Kidney glomerular epithelial cell (primary cell): ENCODE measurements around the gene MTCP1.

ENCODE experiments used
- DNase-seq: peaks from one replicate; lab custom pipeline; 2025; lab: John Stamatoyannopoulos, UW

Gene MTCP1

DNA sequence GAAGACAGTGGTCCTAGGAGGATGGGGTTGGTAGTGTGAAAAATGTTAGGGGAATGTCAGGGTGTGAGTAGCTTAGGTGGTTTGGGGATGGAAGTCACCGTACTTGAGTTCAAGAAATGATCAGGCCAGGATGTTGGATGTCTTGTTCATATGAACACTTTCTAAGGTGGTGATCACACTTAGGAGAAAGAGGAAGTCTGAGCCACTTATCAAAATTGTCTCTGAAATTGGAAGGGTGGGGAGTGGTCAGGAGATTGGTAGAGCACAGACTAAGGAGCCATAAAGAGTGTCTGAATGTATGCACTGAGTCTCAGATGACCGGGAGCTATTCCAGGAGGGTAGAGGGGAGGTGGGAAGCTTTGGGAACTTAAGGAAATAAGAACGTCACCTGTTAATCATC, 17.3 kb downstream of the MTCP1 start:
- no peak for DNase-seq

DNA sequence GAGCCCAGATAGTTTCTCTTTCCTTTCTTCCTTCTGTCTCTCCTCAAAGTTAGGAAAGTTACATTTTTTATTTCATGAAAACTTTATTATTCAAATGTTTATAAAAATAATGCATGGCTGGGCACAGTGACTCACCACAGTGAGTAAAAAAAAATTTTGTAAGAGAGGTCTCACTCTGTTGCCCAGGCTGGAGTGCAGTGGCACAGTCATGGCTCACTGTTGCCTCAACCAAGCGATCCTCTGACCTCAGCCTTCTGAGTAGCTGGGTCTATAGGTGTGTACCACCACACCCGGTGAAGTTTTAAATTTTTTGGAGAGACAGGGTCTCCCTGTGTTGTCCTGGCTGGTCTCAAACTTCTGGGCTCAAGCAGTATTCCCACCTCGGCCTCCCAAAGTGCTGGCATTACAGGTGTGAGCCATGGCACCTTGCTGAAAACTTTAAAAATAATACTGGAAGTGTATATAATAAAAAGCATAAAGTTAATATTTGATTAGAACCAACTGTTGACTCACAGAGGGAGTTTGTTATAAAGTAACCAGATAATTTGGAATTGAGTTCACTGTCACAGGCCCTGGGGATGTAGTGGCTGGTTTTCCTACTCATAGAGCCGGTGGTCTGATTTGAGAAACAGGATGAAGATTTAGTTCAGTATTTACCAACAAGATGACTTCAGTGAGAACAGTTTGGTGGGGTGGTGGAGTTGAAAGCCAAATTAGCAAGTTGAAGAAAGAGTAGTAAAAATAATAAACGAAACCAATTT, 18.0 kb downstream of the MTCP1 start:
- DNase-seq: no peak

DNA sequence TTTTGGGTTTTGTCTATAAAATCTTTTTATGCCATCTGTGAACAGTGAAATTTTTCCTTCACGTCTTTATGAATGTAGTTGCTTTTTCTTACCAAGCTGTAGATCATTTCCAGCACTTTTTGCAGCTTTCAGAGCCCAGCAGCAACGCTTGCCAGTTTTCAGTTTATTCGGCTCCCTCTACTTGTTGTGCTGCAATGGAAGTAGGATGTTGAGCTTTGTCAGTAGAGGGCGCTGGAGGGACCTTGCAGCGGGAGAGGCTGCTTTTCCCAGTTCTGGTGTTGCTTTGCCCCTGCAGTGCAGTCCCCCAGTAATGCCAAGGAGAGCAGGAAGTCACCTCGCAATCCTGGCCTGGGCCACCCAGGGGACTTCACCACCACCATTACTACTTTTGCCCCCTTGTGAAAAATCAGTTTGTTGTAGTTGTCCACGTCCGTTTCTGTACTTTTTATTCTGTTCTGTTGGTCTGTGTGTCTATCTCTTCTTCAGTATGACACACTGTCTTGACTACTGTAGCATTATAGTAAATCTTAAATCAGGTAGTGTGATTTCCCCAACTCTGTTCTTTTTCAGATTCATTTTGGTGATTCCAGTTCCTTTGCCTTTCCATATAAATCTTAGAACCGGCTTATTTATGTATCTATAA, 21.8 kb downstream of the MTCP1 start:
- no peak for DNase-seq

DNA sequence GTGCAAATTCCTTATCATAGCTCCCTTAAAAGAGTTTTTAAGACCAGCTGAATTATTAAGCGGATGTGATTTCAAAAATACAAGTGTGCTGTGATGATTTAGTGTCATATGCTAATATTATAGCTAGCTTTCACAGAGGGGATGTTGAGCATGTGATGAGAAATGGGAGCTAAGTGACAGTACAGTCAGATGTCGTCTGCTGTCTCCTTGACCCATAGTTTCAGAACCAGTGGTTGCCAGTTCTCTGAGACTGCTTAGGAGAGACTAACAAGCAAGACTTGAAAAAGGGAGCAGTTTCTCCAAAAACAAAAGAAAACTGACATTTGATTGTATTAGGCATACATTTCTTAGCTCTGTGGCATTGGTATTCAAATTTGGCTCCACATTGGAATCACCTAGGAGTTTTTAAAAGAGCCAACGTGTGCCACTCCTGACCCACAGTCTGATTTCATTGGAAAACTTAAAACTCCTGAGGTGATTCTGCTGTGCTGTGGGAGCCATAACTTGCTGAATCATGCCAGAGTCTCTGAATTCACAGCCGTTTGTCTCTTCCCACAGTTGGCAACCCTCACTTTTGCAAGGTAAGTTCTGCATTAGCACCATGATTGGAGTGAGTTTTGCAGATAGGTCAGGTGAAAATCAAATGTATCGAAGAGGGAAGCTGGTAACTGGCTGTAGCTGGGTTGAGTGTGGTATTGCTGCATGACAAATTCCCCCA, 24.0 kb downstream of the MTCP1 start:
- no peak for DNase-seq

DNA sequence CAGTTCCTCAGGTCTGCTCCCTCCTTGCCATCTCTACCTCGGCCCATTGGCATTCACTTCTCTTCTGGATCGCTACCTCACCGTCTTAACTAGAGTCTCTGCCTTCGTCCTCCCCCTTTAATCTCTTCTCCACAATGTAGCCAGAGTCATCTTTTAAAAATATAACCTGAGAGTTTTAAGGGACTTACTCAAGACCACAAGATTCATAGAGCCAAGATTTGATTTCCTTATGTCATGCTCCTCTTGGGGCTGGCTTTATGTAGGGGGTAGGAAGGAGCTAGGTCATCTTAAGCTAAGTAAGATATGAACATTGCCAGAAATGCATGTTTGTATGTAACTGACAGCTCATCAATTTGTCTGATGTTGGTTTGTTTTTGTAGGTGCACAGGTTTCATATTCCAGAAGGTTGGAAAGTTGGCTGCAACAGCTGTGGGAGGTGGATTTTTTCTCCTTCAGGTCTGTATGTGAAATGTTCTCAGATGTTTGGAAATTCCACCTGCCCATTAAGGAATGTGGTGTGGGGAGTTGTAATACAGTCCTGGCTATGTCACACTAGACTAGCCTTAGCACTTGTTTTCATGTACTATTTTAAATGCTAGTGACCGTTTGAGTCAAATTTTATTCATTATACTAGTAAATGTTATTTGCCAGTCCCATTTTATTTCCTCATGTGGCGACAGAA, 24.7 kb downstream of the MTCP1 start:
- DNase-seq: no peak

DNA sequence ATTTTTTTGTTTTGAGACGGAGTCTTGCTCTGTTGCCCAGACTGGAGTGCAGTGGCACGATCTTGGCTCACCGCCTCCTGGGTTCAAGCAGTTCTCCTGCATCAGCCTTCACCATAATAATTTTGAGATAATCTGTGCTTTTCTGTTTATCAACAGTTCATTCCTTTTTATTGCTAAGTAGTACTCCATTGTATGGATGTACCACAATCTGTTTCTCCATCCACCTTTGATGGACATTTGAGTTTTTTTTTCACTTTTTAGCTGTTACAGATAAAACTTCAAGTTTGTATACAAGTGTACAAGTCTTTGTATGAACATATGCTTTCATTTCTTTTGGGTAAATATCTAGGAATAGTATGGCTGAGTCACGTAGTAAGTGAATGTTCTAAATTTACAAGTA, 35.2 kb downstream of the MTCP1 start:
- no peak for DNase-seq

DNA sequence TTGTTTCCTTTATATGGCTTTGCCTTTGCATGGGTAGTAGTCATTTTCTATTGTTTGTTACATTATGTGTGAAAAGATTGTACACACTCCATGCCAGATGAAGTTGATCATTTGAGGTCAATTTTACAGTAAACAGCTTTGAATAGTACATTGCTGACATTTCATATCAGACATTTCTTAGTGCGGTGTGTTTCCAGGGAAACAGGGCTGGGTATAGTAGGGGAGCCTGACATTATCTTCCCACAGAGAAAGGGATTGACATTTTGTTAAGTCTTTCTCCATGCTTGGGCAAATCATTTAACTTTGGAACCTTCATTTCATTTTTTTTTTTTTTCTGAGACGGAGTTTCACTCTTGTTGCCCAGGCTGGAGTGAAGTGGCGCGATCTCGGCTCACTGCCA, 39.3 kb downstream of the MTCP1 start:
- no peak for DNase-seq

DNA sequence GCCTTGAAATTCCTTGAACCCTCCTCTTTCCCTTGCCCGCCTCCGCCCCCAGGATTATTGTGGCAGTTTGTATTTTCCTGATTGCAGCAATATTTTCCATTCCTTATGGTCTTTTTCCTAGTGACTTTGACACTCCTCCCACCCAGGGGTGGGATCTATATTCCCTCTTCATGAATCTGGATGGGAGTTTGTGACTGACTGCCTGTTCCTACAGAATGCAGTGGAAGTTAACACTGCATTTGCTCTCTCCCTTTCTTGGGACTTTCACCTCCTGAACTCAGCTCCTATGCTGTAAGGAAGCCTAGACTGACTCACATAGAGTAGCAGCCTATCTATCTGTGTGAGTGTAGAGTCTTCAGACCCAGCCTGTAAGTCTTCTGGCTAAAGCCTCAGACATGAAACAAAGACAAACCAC, 42.1 kb downstream of the MTCP1 start:
- DNase-seq: no peak

DNA sequence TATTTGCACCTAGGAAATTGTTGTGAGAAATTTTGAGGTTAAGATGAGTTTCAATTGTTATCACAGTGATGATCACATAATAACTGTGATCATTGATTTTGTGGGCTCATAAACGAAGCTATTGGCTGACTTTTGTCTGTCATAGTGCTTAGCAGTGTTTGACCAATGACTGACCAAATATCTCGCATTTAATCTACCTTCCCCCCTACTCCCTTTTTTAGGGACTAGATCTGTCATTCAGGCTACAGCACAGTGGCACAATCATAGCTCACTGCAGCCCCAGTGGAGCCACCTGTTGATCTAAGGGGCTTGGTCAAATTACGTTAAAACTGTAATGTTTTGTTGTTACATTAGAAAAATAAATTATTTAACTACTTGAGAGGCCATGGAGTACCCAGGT, 42.8 kb downstream of the MTCP1 start:
- DNase-seq: no peak

DNA sequence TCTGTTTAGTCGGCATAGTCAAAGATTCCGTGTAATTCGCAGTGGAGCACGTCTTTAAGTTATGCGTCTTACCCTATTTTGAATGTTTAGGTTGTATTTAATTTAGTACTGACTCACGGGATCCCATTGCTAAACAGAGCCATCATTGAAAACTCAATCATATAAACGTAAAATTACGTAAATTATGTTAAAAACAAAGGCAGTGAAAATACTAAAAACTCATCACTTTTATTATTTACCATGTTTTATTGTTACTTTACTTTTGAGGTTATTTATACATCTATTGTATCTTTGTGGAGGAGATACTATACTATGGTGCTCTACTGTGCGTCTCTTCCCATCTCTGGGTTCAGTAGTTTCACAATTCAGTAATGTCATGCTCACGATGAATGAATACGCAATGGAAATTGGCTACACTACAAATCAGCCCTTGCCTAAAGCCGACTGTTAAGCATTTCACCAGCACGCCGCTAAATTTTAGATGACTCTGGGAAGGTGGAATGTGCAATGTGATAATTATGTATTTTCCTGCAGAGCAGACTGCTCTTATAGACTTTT, 43.3 kb downstream of the MTCP1 start:
- peak; percentile 6 for DNase-seq

DNA sequence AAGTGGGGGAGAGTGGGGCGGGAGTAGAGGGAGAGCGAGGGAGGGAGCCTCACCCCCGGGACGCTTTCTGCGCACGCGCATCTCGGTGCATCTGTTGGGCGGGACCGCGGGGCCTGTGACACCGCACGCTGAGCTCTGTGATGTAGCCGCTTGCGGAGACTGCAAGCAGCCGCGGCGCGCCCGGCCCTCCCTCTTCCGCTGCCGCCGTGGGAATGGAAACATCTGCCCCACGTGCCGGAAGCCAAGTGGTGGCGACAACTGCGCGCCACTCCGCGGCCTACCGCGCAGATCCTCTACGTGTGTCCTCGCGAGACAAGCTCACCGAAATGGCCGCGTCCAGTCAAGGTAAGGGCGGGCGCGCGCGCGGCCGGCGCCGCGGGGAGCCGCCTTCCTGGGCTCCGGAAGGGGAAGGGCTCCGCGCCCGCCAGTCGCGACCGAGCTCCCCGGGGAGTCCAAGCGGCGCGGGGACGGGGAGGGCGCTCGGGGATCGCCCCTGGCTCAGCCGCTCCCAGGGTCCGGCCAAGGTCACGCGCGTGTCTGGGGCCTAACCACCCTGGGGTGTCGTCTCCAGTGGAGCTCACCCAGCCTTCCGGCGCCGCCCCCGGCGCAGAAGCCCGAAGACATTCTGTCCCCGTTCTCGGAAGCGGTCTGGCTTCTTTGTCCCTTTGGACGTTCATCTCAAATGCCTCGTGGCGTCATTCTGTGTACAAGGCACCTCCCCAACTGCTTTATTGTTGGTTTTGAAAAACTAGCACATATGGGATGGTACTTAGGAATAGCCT, 44.0 kb downstream of the MTCP1 start, which contains the start of gene FUNDC2:
TSS of gene FUNDC2 (plus strand) at position 118 of the 782 bp plus-strand sequence. CDS start at position 213, 95 bp downstream.
- DNase-seq: peak; percentile 61

DNA sequence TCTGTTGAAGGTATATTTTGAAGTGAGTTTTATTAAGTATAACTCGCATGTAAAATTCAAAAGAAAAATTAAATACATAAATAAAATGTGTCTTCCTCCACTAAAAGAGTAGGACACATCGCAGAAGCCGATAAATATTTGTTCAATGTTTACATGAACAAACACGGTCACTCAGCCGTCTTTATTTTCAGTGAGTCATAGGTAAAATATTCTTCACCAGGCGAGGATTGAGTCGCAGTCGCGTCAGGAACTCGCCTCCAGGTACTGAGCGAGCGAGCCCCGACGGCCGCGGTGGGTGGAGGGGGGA, 44.6 kb downstream of the MTCP1 start:
- DNase-seq: no peak

DNA sequence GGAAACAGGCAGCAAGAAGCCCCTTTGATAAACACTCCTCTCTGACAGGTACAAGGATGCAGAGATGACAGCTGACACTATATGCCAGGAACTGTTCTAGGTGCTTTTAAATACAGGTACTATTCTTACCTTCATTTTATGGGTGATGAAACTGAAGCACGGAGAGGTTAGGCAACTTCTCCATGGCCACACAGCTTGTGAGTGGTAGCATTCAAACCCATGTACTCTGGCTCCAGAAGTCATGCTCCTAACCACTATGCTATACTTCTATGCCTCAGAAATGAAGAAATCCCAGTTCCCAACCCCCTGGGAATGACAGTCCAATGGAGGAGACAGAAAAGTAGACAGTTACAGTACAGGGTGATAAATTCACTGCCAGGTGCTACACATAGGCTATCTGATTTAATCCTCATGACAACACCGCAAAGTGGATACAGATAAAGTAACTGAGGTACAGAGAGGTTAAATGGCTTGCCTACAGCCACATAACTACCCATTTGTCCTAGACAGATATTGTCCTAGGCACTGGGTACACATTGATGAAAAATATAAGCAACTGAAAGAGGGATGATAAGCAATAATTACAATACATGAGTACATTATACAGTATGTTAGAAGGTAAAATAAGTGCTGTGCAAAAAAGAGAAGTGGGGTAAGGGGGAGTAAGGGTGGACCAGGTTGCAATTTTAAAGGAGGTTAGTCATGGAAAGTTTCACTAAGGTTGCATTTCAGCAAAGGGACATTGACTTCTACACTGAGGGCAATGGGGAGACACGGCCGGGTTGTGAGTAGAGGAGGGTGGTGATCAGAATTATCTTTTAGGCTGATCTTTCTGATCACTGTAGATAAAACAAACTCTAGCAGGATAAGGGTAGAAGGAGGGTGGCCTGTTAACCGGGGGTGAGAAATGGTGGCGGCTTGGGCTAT, 46.8 kb downstream of the MTCP1 start:
- no peak for DNase-seq

DNA sequence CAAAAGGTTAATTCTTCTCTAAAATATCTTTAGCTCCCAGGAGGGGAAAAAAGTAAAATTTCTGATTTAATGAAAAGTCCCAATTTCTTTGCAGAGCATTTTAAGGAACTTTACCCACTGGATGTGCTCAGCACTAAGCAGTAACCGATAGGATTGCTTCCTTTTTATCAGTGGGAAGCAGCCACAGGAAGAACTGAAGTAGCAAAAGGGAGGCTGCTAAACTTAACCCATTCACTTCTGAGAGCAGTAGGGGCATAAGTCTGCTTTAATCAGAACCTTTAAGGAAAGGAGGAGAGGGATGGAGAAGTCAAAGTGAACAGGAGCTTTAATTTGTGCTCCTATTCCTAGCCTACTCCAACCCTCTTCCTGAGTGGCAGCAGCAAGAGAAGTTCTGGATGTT, 48.4 kb downstream of the MTCP1 start, which contains the start of gene F8:
TSS of gene F8 (minus strand) at position 139 of the 400 bp plus-strand sequence. CDS start 171 bp downstream, outside the sequence.
- DNase-seq: no peak

DNA sequence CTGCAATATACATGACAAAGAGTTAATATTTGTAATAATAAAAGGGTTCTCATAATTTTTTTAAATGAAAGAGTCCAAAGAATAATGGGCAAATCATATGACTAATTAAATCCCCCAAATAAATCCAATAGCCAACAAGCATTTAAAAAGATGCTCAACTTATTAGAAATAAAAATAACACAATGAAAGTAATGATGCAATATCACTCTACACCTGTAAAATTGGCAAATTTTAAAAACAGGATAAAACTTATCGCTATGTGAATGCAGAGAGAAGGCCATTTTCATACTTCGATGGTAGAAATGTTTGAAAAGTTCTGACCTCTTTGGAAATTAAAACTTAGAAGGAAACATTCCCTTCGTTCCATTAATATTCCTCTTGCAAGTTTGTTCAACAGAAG, 50.3 kb downstream of the MTCP1 start:
- DNase-seq: no peak
